Measurements from ENCODE around the gene WDR20.

DNA sequence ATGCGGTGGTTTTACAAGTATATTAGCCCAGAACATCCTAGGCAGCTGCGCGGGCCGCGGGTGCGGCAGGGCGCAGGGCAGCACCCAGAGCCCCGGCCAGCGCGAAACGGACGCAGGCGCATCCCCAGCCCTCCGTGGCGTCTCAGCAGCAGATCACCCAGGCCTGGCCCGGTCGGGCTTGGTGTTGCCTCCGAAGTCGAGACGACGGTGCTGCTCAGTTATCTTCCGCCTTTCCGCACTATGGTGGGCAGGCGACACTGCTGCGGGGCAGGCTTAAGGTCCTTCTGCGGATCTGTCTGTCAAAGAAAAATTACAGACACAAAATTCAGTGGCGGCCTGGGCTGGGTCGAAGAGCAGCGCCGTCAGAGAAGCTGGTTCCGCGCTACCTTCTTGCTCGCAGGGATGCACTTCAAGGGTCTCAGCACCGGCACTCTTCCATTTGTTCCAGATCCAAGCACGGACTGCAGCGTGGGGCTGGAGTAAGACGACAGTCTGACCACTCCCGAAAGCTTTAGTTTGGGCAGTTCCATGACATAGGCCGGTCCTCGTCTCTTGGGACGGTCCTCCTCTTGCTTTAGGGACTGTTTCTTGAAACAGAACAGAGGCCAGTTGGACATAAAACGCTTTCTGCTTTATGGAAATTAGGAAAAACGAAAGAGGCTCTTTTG, 89.5 kb downstream of the WDR20 start:
- TF ChIP-seq, protein P1, sequence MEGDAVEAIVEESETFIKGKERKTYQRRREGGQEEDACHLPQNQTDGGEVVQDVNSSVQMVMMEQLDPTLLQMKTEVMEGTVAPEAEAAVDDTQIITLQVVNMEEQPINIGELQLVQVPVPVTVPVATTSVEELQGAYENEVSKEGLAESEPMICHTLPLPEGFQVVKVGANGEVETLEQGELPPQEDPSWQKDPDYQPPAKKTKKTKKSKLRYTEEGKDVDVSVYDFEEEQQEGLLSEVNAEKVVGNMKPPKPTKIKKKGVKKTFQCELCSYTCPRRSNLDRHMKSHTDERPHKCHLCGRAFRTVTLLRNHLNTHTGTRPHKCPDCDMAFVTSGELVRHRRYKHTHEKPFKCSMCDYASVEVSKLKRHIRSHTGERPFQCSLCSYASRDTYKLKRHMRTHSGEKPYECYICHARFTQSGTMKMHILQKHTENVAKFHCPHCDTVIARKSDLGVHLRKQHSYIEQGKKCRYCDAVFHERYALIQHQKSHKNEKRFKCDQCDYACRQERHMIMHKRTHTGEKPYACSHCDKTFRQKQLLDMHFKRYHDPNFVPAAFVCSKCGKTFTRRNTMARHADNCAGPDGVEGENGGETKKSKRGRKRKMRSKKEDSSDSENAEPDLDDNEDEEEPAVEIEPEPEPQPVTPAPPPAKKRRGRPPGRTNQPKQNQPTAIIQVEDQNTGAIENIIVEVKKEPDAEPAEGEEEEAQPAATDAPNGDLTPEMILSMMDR (conservative IDR thresholded peaks at IDR 0.05; ENCODE audit: low read depth, low read length): no peak
- TF ChIP-seq, protein P2, sequence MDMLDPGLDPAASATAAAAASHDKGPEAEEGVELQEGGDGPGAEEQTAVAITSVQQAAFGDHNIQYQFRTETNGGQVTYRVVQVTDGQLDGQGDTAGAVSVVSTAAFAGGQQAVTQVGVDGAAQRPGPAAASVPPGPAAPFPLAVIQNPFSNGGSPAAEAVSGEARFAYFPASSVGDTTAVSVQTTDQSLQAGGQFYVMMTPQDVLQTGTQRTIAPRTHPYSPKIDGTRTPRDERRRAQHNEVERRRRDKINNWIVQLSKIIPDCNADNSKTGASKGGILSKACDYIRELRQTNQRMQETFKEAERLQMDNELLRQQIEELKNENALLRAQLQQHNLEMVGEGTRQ (IDR thresholded peaks at IDR 0.05; ENCODE audit: low read depth, low read length): no peak
- no peak for TF ChIP-seq POLR2A (IDR thresholded peaks at IDR 0.05; ENCODE audit: low read depth, low read length)
